GM23338 (cell line): ENCODE results near the gene ARX.
A peak's percentile ranks its signal among the peaks of the same experiment; 100 is the strongest.

Source experiments
- CTCF ChIP-seq, 2 experiments: fragments of 200-600 bp in 1 of 2; sonication (generic) in 1 of 2; conservative IDR thresholded peaks; 2 replicates each; pipeline versions ENCODE4 v1.5.1 to v1.6.1; 2016 to 2017; ENCODE audit warnings: antibody characterized with exemption in 2 of 2, low read depth in 2 of 2, mild to moderate bottlenecking in 2 of 2, moderate library complexity in 1 of 2
- EZH2 ChIP-seq: fragments of 200-600 bp; sonication (generic); IDR thresholded peaks from one replicate; pipeline ENCODE4 v1.8.0; 2017; ENCODE audit warnings: antibody characterized with exemption, mild to moderate bottlenecking, low read depth; ENCODE audit not compliant: unreplicated experiment
- EZH2phosphoT487 ChIP-seq: fragments of 200-600 bp; sonication (generic); IDR thresholded peaks from one replicate; pipeline ENCODE4 v1.8.1; 2018; ENCODE audit warnings: antibody characterized with exemption; ENCODE audit not compliant: unreplicated experiment
- JUNB ChIP-seq: IDR thresholded peaks from one replicate; pipeline ENCODE4 v1.6.1; 2016; ENCODE audit warnings: antibody characterized with exemption; ENCODE audit not compliant: unreplicated experiment
- POLR2AphosphoS5 ChIP-seq: IDR thresholded peaks from 2 replicates; pipeline ENCODE4 v1.6.1; 2016; ENCODE audit warnings: antibody characterized with exemption, low read depth

DNA sequence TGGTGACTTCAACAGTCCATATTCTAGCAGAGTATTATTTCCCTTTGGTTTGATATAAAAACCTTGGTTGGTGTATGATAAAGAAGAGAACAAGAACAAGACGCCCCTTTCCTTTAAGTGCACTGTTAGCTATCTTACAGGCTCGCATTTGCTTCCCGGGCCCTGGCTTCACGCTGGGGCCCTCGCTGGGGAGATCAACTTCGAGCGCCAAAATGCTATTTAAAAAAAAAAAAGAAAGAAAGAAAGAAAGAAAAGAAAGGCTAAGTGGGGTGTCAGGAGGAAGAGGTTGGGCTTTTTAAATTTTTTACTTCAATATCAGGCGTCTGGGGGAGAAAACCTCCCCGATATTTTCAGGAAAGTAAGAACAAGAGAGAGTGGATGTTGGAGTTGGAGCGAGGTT, 11.7 kb downstream of the ARX start:
- no peak for TF ChIP-seq CTCF (conservative IDR thresholded peaks at IDR 0.05; ENCODE audit: low read depth in 2 of 2)
- no peak for TF ChIP-seq POLR2AphosphoS5
- TF ChIP-seq EZH2 = peak; percentile 84
- no peak for TF ChIP-seq JUNB
- TF ChIP-seq EZH2phosphoT487 = no peak
